Measurements from ENCODE around the gene LRFN3. TPM values are rescaled to one million over a fixed set of nuclear protein-coding genes. Genes with fewer than 3 reads are reported as not detected.

LRFN3 gene
- total RNA-seq, 4 donors from 2014 or later = 8.3 to 34.4 (median 22.1) TPM

GRCh38 chr19:35915443-35915842 lies 20.7 kb upstream of the LRFN3 start:
- H3K27me3 ChIP-seq = no peaks in the 10 kb centered on the region
- no peak for DNase-seq
- H3K4me1 ChIP-seq = peaks cover 0 to 3% (median 0%) of the 10 kb centered on the region in 4 donors
- no peak overlapping the region for H3K27ac ChIP-seq
- TF ChIP-seq POLR2A (IDR thresholded peaks at IDR 0.05) (no peak), CTCF (IDR thresholded peaks at IDR 0.05) (no peak)
- no peaks in the 10 kb centered on the region for H3K36me3 ChIP-seq
- H3K9me3 ChIP-seq = no peaks in the 10 kb centered on the region
- H3K4me3 ChIP-seq = no peak overlapping the region

- H3K27ac ChIP-seq = no peak overlapping the region
- TF ChIP-seq CTCF (IDR thresholded peaks at IDR 0.05) (no peak), POLR2A (IDR thresholded peaks at IDR 0.05) (no peak)
These were observed 16.9 kb upstream of the LRFN3 start for GRCh38 chr19:35919306-35919705.

GRCh38 chr19:35921012-35921411 lies 15.2 kb upstream of the LRFN3 start:
- Histone ChIP-seq H3K27me3 (no peaks in the 10 kb centered on the region), H3K4me1 (no peaks in the 10 kb centered on the region), H3K4me3 (no peak overlapping the region), H3K27ac (no peak overlapping the region), H3K36me3 (no peaks in the 10 kb centered on the region), H3K9me3 (no peaks in the 10 kb centered on the region)
- no peak for DNase-seq
- TF ChIP-seq CTCF (IDR thresholded peaks at IDR 0.05) = no peak
- no peak for TF ChIP-seq POLR2A (IDR thresholded peaks at IDR 0.05)

More at GRCh38 chr19:35919306-35919705, 16.9 kb upstream of the LRFN3 start:
- Histone ChIP-seq H3K4me1 (no peaks in the 10 kb centered on the region), H3K27me3 (no peaks in the 10 kb centered on the region), H3K9me3 (no peaks in the 10 kb centered on the region), H3K4me3 (no peak overlapping the region), H3K36me3 (no peaks in the 10 kb centered on the region)
- DNase-seq = no peak

DNA sequence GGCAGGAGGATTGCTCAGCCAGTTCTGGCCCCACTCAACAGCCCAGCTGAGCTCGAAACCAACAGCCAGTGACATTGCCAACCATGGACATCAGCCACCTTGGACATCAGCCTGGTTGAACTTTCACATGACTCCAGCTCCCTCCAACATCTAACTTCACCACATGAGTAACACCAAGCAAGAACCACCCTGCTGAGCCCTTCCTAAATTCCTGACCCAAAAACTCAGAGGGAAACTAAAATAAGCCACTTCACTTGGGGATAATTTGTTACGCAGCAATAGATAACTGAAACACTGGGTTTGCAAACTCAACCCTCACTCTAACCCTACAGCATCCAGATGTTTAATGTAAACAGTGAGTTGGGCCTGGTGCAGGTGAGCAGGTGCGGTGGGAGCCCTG lies 10.7 kb upstream of the LRFN3 start:
- no peak overlapping the region for H3K4me3 ChIP-seq
- H3K4me1 ChIP-seq = peaks cover 0 to 1% (median under 1%) of the 10 kb centered on the region in 4 donors
- no peaks in the 10 kb centered on the region for H3K27me3 ChIP-seq
- TF ChIP-seq CTCF (IDR thresholded peaks at IDR 0.05) (no peak), POLR2A (IDR thresholded peaks at IDR 0.05) (no peak)
- H3K36me3 ChIP-seq = no peaks in the 10 kb centered on the region
- H3K9me3 ChIP-seq = no peaks in the 10 kb centered on the region
- DNase-seq = no peak
- no peak overlapping the region for H3K27ac ChIP-seq

- Histone ChIP-seq H3K27ac (peak overlapping the region in 1 of 4 donors; percentile 72), H3K9me3 (no peaks in the 10 kb centered on the region), H3K36me3 (no peaks in the 10 kb centered on the region), H3K27me3 (no peaks in the 10 kb centered on the region), H3K4me3 (no peak overlapping the region), H3K4me1 (peaks cover 0 to 8% (median 4%) of the 10 kb centered on the region in 4 donors)
- DNase-seq = peak in 1 of 3 donors; percentile 33
- TF ChIP-seq POLR2A (IDR thresholded peaks at IDR 0.05) (no peak), CTCF (IDR thresholded peaks at IDR 0.05) (no peak)
These were observed 7.7 kb upstream of the LRFN3 start for GRCh38 chr19:35928507-35928906.

DNA sequence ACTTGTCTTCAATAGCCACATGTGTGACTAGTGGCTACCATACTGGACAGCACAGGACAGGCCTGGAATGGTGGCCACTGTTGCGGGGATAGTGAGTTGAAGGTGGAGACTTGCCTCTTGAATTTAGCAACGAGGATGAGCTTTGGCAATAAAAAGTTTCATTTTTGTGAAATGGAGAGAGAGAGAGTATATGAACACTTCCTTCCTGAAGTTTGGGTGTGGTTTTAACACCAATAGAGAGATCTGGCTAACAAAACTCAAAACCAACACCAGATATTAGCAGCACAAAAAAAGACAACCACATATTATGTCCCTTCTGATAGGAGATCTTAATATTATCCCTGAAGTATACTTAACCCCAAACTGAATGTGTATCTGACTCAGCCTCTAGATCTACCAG lies 6.3 kb upstream of the LRFN3 start:
- Histone ChIP-seq H3K4me3 (no peak overlapping the region), H3K36me3 (no peaks in the 10 kb centered on the region), H3K27me3 (no peaks in the 10 kb centered on the region), H3K9me3 (no peaks in the 10 kb centered on the region), H3K27ac (peak overlapping the region in 2 of 4 donors; percentile 62 to 72), H3K4me1 (peaks cover 0 to 8% (median 4%) of the 10 kb centered on the region in 4 donors)
- TF ChIP-seq POLR2A (IDR thresholded peaks at IDR 0.05) (no peak), CTCF (IDR thresholded peaks at IDR 0.05) (no peak)
- DNase-seq = no peak

Measured in Peyer's patch (tissue), 4 donors.